NCI-H82 treated with DMSO at 0.1 percent for 48 hours (cell line): ENCODE results near the gene PPP1R9A.
"Not testable (repeated sequence)": the region's sequence is repeated elsewhere in the genome, so short reads cannot be mapped to it uniquely, and the experiment has no call there.

ENCODE experiments used
- DNase-seq: peaks from one replicate; lab custom pipeline; 2025; ENCODE audit not compliant: unreplicated experiment; lab: John Stamatoyannopoulos, UW

The PPP1R9A gene

DNA sequence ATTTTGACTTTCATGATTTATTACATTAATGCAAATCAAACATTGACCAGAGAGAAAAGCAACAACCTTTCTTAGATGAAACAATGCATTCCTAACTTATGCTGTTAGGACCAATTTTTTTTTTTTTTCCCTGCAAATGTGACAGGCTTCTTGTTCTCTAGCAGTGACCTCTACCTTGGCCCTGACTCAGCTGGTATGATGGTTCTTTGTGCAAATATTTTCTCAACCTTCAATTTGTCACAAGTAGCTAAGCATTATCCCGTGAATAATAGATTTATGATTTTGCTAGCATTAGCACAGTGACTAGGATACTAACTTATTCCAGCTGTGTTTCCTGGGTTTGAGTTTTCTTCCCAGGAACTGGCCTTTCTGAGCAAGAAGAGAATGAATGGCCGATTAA lies 64.9 kb downstream of the PPP1R9A start:
- no peak for DNase-seq

DNA sequence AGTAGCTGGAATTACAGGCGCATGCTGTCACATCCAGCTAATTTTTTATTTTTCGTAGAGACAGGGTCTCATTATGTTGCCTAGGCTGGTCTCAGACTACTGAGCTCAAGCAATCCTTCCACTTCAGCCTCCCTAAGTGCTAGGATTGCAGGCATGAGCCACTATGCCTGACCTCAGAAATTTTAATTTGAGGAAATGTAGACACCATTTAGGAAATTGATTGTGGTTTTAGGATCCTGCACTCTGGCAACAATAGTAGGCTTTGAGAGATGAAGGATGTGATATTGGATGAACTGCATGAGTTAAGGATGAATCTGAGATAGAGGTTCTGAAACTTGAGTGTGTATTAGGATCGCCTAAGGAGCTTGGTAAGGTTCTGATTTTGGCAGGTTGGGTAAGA lies 66.5 kb downstream of the PPP1R9A start:
- DNase-seq: no peak

DNA sequence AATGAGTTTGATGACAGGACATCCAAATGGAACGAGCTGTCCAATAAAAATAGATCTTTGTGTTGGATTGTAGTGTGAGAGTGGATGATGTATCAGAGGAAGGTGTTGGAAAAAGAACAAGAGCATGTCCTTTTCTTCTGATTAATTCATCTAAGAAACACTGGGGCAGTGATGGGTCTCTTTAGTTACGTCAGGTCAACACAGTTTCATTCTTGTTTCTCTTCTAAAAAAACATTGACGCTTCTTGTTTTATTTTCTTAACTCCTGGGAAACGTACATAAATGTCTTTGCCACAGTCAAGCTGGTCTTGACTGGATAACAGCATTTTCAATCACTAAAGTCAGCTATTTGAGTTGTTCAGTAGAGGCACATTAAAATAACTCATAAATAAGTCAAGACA lies 67.0 kb downstream of the PPP1R9A start:
- no peak for DNase-seq

DNA sequence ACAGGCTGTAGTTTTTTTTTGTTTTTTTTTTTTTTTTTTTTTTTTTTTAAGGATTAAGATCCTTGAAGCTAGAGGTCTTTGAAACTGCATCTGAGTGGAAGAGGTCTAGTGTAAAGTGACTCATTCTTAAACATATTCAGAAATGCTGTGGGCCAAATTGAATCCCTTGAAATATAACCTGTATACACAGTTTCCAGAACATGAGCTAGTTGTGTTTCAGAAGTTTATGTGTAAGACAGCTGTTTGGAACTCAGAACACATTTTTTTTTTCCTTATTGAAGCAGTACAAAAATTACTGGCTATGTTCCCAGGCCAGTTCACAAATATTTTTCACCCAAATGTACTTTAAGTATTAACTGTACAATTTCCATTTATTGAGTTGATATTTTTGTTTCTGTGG lies 67.9 kb downstream of the PPP1R9A start:
- no peak for DNase-seq

DNA sequence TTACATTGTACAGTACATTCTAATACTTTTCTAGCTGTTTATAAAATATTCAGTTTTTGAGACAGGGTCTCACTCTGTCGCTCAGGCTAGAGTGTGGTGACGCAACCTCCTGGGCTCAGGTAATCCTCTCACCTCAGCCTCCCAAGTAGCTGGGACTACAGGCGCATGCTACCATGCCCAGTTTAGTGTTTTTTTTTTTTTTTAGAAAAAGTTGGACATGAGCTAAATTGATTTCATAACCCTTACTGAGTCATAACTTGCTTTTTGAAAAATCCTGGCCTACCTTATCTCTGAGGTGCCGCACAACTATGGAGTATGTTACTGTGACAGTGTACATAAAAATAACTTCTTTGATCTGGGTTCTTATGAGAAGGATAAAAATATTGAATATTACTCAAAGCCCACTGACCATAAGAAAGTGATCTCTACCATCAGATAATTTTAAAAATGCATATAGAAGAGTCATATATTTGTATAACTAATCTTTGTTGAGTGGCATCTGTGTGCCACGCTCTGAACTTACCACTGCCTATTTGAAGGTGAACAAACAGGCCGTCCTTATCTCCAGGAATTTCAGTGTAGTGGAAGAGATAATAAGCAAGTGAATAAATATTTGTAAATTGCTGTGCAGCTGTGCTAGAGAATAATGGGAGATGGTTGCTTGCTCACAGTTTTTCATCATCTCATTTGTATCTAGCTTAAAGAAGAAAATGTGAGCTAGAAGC lies 73.2 kb downstream of the PPP1R9A start:
- no peak for DNase-seq

DNA sequence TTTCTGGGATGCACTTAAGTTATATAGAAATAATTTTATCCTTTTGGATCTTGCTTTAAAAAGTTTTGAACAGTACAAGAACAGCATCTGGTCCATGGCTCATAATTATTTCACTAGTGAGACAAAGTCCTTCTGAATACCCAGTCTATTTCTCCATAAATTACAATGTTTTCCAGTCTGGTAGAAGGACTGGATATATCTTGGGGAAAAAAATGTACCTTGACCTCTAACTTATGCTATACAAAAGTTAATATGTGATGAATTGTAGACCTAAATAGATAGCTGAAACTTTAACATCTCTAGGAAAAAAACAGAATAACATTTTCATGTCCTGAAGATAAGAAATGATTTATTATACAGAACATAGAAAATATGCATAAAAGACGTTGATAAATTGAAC lies 88.5 kb downstream of the PPP1R9A start:
- no peak for DNase-seq

DNA sequence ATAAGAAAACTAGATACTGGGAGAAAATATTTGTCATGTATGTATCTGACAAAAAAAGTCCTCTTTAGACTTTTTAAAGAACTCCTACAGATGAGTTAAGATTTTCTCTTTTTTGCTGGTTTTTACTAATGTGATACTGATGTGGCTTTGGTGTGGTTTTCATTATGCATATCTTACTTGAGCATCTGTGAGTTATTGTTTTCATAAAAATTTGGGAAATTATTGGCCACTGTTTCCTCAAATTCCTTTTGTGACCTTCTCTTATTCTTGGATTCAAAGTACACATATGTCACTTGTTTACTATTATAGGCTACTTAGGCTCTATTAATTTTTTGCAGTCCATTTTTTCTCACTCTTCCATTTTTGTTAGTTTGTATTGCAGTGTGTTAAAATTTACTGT lies 89.0 kb downstream of the PPP1R9A start:
- no peak for DNase-seq

DNA sequence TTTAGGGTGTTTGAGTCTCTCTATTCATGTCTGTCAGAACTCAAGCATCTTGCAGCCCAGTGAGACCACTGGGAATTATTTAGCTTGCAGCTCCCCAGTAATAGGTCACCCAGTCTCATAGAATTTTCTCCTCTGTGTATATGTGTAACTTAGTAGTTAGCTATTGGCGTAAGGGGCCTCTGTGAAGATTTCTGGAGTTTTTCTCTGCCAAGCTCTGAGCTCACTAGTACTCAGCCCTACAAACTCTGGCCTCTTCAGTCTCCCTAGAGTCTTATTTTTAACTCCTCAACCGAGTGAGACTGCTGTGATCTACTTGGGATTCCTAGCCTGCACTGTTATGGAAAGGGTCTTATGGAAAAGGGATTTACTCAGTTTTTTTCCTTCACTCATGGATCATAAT lies 90.2 kb downstream of the PPP1R9A start:
- DNase-seq: no peak

DNA sequence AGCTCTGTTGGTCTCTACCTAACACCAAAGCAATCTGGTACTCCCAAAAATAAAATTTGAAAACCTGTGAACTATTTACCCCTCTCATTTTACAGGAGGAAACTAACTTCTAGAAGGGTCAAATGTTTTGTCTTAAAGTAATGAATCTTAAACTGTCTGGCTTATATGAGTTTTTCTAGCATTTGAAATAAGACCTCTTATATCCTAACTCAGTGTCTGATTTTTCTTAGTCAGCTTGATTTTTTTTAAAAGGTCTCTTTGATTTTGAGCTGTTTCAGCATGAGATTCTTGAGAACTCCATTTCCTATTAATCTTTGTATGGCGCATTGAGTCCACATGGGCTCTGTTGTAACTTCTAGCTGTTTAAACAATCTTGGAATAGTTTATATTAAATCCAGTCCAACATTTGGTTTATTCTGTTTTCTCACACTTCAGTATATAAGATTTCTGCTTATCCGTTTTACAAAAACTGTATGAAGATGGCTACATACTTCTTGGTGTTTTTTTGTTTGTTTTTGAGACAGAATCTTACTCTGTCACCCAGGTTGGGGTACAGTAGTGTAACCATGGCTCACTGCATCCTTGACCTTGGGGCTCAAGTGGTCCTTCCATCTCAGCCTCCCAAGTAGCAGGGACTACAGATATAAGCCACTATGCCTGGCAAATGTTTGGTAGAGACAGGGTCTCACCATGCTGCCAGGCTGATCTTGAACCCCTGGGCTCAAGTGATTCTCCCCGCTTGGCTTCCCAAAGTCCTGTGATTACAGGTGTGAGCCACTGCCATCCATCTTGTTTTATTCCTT lies 91.1 kb downstream of the PPP1R9A start:
- DNase-seq: no peak

DNA sequence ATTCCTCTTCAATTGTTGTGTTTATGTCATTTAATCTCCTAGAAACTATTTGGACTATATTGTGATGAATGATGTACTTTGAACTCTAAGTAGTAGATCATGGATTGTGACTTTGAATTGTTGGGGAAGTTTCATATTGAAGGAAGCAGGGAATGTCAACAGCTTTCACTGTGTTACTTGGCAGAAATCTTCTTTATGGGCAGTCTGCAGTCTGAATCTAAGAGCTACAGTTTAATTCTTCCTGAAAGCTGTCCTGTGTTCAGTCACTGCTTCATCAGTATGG lies 91.6 kb downstream of the PPP1R9A start:
- no peak for DNase-seq

DNA sequence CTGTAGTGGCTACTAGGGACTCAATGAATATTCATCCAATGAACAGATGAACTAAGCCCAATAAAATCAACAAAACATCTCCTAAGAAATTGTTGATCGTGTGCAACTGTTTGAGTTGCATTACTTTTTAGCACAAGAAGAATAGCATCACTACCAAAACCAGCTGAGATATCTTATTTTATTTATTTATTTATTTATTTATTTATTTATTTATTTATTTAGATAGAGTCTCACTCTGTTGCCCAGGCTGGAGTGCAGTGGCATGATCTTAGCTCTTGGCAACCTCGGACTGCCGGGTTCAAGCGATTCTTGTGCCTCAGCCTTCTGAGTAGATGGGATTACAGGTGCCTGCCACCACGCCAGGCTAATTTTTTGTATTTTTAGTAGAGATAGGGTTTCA lies 92.2 kb downstream of the PPP1R9A start:
- not testable (repeated sequence) for DNase-seq

DNA sequence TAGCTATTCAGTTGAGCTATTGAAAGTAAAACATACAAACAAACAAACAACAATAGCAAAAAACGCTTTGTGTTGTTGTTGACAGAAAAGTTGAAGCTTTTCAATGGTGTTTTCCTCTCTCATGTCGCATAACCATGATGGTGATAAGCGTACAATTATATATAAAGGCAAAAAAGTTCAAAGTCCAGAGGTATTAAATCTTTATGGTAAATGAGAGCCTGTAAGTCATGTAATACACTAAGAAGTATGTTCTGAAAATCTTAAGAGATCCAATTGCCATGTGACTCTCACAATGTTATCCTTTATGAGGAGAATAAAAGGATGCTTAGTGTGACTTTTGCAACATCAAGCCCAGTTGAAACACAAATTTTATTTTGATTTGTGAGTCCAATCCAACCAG lies 93.9 kb downstream of the PPP1R9A start:
- no peak for DNase-seq

DNA sequence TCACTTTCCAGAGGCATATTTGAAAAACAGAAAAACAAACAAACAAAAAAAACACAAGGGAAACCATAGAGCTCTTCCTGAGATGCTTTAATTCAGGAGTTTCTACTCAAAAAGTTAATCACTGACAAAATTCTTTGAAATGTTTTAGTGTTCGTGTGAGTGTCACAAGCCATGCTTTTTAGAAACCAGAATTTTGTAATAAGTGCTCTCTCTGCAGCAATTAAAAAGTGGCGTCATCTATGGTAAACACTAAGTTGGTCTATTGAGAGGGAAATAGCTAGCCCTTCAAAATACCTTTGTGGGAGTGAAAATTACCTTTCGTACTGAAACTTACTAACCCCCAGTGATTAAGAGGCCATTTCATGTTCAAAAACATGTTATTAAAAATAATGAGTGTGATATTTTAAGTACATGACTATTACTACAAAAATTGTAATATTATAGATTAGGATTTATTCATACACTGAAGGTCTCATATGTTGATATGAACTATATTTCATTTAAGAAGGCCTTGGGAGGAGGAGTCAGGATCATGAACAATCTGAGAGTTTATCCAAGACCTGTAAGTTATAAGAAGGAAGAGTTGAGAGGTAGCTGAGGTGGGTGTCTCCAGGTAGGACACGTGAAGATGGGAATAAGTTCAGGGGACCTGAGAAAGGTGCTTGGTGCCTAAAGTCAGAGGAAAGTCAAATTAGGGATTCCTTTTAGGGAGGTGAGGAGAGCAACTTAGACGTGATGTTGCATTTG lies 94.6 kb downstream of the PPP1R9A start:
- no peak for DNase-seq

DNA sequence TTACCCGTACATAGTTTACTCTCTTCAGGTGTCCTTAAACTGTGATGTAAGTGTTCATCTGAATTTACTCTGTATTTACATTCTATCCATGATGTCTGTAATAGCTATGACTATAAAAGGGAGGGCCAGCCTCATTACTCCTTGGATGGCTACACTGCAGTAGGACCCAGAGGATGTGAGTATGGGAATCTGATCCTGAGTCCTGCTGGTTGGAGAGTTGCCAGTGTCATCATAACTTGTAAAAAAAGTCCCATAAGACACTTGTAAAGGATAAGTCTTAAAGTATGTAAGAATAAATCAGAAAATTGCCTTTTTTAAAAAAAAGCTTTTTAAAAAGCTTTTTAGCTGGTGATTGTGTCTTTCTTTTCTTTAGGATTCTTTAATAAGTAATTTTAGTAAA lies 95.4 kb downstream of the PPP1R9A start:
- DNase-seq: no peak

DNA sequence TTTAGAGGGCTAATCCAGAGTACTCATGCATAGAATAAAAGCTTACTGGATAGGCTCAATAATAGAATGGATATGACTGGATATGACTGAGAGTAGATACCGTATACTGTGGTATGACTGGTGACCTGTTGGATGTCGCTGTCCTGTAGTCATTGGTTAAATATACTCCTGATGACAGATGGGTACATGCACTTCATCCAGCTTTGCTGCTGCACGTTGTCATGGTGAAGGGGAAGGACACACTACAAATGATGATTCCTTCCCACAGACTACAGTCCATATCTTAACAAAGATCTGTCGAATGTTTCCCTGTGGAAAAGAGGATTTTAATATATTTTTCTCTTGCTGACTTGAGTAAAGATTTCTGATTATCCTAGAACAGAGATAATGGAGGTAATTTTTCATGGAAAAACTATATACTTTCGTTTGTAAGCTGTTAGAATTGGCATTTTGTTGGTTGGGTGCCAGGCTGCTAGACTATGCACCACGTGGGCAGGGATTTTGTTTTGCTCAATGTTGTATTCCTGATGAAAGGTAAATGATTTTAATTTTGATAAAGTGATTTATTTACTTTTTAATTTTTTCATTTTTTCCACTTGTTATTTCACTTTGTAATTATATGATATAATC lies 97.3 kb downstream of the PPP1R9A start:
- no peak for DNase-seq

DNA sequence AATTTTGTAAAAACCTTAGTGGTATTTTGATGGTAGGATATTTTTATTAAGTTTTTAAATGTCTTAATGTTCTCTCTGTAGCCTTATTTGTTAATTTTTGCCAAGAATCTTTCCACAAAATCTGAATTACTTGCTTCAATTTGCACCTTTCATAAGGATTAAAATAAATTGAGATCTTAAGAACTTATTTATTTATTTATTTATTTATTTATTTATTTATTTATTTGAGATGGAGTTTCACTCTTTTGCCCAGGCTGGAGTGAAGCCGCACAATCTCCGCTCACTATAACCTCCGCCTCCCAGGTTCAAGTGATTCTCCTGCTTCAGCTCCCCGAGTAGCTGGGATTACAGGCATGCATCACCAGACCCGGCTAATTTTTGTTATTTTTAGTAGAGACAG lies 98.6 kb downstream of the PPP1R9A start:
- DNase-seq: no peak

DNA sequence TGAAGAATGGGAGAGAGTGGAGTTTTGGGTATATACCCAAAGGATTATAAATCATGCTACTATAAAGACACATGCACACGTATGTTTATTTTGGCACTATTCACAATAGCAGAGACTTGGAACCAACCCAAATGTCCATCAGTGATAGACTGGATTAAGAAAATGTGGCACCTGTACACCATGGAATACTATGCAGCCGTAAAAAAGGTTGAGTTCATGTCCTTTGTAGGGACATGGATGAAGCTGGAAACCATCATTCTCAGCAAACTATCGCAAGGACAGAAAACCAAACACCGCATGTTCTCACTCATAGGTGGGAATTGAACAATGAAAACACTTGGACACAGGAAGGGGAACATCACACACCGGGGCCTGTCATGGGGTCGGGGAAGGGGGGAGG lies 101.4 kb downstream of the PPP1R9A start:
- DNase-seq: not testable (repeated sequence)

DNA sequence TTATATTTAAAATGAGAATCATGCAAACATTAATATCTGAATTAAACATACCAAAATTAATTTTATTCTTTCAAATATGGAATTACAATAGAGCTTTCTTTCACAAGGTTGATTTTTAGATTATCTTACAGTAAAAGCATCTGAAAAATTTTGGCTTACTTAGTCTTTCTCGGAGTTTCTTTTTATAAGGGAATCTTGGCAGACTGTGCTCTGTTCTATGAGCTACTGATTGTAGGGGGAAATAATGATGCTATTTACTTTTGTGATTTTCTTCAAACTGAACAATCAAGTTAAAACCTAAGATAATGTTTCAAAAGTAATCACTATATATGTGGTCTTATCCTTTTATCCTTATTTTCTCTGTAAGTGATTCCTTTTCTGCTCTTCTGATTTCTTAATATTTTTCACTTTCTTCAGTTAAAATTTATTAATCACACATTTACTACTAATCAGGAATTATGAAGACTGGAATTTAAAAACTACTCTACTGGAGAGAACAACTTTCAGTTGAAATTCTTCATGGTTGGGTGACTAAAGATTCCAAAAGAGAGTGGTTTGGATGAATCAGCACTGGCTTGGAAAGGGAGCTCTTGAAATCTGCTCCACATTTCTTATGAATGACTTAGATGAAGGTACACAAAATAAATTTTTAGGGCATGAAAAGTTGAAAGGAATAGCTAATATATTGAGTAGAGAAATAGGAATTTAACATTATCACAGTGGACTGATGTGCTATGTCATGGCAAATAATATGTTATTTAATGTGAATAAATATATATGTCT lies 103.9 kb downstream of the PPP1R9A start:
- DNase-seq: no peak

DNA sequence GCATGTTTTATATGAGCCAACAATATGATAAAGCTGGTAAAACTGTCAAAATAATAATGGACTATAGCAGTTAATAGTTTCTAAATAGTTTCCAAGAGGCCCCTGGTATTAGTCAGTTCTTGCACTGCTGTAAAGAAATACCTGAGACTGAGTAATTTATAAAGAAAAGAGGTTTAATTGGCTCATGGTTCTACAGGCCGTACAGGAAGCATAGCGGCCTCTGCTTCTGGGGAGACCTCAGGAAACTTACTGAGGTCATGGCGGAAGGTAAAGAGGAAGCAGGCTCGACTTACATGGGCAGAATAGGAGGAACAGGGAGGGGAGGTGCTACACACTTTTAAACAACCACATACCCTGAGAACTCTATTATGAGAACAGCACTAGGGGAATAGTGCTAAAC lies 104.6 kb downstream of the PPP1R9A start:
- no peak for DNase-seq

DNA sequence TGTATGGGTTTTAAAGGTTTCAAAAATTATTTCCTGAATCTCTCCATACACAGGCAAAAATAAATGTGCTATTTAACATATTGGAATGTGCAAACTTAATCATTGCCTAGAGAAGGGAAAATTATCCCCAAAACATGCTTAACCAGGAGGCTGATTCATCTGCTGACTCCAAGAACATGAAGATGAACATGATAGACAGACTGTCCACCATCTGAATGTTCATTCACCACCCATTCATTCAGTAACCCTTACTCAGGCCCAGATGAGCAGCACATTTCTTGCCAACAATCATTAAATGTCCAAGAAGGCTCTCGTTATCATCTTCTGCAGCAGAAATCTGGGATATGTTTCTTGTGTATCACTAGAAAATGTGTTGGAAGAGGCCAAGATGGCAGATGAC lies 110.6 kb downstream of the PPP1R9A start:
- DNase-seq: no peak

DNA sequence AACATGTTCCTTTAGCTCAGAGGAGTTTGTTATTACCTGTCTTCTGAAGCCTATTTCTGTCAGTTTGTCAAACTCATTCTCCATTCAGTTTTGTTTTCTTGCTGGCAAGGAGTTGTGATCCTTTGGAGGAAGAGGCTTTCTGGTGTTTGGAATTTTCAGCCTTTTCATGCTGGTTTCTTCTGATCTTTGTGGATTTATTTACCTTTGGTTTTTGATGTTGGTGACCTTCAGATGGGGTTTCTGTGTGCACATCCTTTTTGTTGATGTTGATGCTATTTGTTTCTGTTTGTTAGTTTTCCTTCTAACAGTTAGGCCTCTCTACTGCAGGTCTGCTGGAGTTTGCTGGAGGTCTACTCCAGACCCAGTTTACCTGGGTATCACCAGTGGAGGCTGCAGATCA lies 118.6 kb downstream of the PPP1R9A start:
- no peak for DNase-seq
